Measurements from ENCODE around the gene GAN.

- TF ChIP-seq CTCF (IDR thresholded peaks at IDR 0.05 in 8 of 11, conservative IDR thresholded peaks at IDR 0.05 in 3 of 11) (no peak), POLR2A (IDR thresholded peaks at IDR 0.05) (no peak)
Observed at GRCh38 chr16:81313701-81314602, 810 bp upstream of the GAN start.

Data from spleen (tissue), 7 donors.